ENCODE results near the gene CCDC183.

DNA sequence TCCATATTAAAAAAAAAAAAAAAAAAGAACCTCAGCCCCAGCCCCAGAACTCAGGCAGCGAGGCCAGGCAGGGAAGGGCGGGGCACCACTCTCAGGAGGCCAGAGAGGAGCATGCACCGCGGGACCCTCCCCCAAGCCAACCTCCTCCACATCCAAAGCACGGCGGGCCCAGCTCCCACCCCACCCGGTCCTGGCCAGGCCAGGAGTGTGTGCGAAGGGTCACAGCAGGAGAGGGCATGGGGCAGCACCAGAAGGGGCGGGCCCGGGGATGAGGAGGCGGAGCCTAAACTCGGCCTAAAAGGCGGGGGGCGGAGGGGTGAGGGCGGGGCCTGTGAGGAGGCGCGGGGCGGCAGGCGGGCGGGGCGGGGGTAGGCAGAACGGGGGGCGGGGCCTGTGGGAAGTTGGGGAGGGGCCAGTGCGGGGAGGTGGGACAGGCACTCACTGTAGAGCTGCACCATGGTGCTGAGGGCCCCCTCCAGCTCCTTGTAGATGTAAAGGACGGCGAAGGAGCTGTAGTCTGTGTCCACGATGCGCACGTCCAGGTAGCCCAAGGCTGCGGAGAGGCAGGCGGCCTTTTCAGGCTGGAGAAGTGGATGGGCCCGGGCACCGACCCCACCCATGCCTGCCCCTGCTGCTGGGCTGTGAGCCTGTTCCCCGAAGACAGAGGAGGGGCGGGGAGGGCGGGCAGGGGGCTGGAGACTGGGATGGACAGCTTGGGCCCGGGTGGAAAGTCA is 33.1 kb upstream of the CCDC183 start:
- TF ChIP-seq GABPA (IDR thresholded peaks at IDR 0.05 in 1 of 2, conservative IDR thresholded peaks at IDR 0.05 in 1 of 2) (no peak), RAD21 (IDR thresholded peaks at IDR 0.05) (no peak), SP1 (IDR thresholded peaks at IDR 0.05) (no peak), TAF1 (conservative IDR thresholded peaks at IDR 0.05) (no peak)
- TF ChIP-seq, protein P1, sequence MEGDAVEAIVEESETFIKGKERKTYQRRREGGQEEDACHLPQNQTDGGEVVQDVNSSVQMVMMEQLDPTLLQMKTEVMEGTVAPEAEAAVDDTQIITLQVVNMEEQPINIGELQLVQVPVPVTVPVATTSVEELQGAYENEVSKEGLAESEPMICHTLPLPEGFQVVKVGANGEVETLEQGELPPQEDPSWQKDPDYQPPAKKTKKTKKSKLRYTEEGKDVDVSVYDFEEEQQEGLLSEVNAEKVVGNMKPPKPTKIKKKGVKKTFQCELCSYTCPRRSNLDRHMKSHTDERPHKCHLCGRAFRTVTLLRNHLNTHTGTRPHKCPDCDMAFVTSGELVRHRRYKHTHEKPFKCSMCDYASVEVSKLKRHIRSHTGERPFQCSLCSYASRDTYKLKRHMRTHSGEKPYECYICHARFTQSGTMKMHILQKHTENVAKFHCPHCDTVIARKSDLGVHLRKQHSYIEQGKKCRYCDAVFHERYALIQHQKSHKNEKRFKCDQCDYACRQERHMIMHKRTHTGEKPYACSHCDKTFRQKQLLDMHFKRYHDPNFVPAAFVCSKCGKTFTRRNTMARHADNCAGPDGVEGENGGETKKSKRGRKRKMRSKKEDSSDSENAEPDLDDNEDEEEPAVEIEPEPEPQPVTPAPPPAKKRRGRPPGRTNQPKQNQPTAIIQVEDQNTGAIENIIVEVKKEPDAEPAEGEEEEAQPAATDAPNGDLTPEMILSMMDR (IDR thresholded peaks at IDR 0.05; ENCODE audit: low read depth, low read length, missing input control): no peak
- TF ChIP-seq, protein P2, sequence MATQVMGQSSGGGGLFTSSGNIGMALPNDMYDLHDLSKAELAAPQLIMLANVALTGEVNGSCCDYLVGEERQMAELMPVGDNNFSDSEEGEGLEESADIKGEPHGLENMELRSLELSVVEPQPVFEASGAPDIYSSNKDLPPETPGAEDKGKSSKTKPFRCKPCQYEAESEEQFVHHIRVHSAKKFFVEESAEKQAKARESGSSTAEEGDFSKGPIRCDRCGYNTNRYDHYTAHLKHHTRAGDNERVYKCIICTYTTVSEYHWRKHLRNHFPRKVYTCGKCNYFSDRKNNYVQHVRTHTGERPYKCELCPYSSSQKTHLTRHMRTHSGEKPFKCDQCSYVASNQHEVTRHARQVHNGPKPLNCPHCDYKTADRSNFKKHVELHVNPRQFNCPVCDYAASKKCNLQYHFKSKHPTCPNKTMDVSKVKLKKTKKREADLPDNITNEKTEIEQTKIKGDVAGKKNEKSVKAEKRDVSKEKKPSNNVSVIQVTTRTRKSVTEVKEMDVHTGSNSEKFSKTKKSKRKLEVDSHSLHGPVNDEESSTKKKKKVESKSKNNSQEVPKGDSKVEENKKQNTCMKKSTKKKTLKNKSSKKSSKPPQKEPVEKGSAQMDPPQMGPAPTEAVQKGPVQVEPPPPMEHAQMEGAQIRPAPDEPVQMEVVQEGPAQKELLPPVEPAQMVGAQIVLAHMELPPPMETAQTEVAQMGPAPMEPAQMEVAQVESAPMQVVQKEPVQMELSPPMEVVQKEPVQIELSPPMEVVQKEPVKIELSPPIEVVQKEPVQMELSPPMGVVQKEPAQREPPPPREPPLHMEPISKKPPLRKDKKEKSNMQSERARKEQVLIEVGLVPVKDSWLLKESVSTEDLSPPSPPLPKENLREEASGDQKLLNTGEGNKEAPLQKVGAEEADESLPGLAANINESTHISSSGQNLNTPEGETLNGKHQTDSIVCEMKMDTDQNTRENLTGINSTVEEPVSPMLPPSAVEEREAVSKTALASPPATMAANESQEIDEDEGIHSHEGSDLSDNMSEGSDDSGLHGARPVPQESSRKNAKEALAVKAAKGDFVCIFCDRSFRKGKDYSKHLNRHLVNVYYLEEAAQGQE (IDR thresholded peaks at IDR 0.05): no peak
